ENCODE measurements around the gene GNAS. TPM values are rescaled to one million over a fixed set of nuclear protein-coding genes. Genes with fewer than 3 reads are reported as not detected.

The GNAS gene
- total and polyA plus RNA-seq, 10 of the 15 experiments (the other 5 are each of a cell fraction or from before 2014, with no cell fraction given) = 209 to 950 (median 394) TPM

DNA sequence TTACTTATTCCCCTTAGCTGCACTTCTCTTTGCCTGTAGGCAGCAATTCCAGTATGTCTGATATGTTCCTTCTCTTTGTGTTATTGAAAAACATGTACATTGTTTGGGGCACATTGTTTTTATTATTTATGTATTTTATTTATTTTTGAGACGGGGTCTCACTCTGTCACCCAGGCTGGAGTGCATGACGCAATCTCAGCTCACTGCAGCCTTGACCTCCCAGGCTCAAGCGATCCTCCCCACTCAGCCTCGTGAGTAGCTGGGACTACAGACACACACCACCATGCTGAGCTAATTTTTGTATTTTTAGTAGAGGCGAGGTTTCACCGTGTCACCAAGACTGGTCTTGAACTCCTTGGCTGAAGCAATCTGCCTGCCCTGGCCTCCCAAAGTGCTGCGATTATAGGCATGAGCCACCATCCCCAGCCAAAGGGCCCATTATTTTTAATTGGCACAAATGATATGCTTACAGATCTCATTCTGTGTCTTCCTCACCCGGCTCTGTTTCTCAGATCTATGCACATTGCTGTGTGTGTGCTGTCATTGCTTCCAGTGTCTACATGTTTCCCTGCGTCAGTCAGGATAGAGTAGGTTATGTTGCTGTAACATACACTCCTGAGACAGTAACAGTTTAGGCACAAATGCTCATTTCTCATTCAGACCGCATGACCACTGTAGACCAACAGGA lies 74.4 kb downstream of the GNAS start:
- no peaks in the 10 kb centered on the region for H3K9me3 ChIP-seq (replicated peaks; ENCODE audit: control insufficient read depth, insufficient read depth, low read length)
- WGBS (ENCODE audit: insufficient coverage, insufficient replicate concordance, low lambda C conversion rate, missing lambda C conversion rate) = 80% methylated on average over 10 of the region's 10 CpGs
- no peaks in the 10 kb centered on the region; the same call in 1 of the 2 replicates for H4K20me1 ChIP-seq (ENCODE audit: control insufficient read depth, insufficient read depth)
- H3K27ac ChIP-seq (ENCODE audit: control insufficient read depth, insufficient read depth) = no peak overlapping the region
- H3K79me2 ChIP-seq (ENCODE audit: control insufficient read depth, insufficient read depth, low read length) = no peaks in the 10 kb centered on the region
- H3K27me3 ChIP-seq (replicated peaks in 1 of 2; ENCODE audit: control insufficient read depth in 2 of 2, insufficient read depth in 2 of 2, low read length in 1 of 2) = no peaks in the 10 kb centered on the region
- ChIA-PET RAD21 (ENCODE audit: unreplicated experiment) (no interaction called here), POLR2A (no interaction called here), CTCF (interaction anchor here (0.9 kb wide), 1 partner anchor 23 kb away, joined by 3 read pairs; no protein-coding TSS in a partner anchor), SMC1A (ENCODE audit: uncharacterized antibody, unreplicated experiment) (interaction anchor here (0.5 to 1.5 kb wide), 2 partner anchors 17 to 295 kb away, joined by 3 to 6 read pairs; no protein-coding TSS in a partner anchor)
- H3K36me3 ChIP-seq (ENCODE audit: control insufficient read depth in 2 of 2, insufficient read depth in 2 of 2, low read length in 1 of 2) = no peaks in the 10 kb centered on the region
- in situ Hi-C loops (cut with MboI) (no loop called here), intact Hi-C loops (cut with micrococcal nuclease; ENCODE audit: unreplicated experiment) (no loop called here)
- no peak for TF ChIP-seq ZBTB40 (IDR thresholded peaks at IDR 0.05; ENCODE audit: borderline replicate concordance)
- no peak for TF ChIP-seq SMARCA5 (IDR thresholded peaks at IDR 0.05)
- TF ChIP-seq NBN (IDR thresholded peaks at IDR 0.05) = no peak
- TF ChIP-seq RBBP5 (conservative IDR thresholded peaks at IDR 0.05) = no peak
- TF ChIP-seq RAD21 (IDR thresholded peaks at IDR 0.05; ENCODE audit: insufficient read depth, low read depth, low read length) = no peak
- no peak for TF ChIP-seq ZNF274 (IDR thresholded peaks at IDR 0.05; ENCODE audit: insufficient read depth, insufficient read length)
- TF ChIP-seq CEBPB (IDR thresholded peaks at IDR 0.05; ENCODE audit: borderline replicate concordance in 1 of 2, low read depth in 2 of 2, low read length in 2 of 2) = no peak
- no peak for TF ChIP-seq SIX5 (IDR thresholded peaks at IDR 0.05; ENCODE audit: low read depth, low read length, severe bottlenecking)
- TF ChIP-seq IKZF1 (conservative IDR thresholded peaks at IDR 0.05) = no peak
- H3K9ac ChIP-seq (ENCODE audit: control insufficient read depth, insufficient read depth, low read length) = no peak overlapping the region
- FAIRE-seq (no peak), DNase-seq (ENCODE audit: low read depth, low spot score) (no peak), ATAC-seq (no peak)
- no peak overlapping the region for H3K4me3 ChIP-seq
- no peaks in the 10 kb centered on the region for H3K4me1 ChIP-seq (ENCODE audit: control insufficient read depth, insufficient read depth, low read length)
- no TSS peak for BruUV-seq (replicated peaks)
- H2AFZ ChIP-seq (ENCODE audit: control insufficient read depth, low read depth, low read length) = no peak overlapping the region
- H3K4me2 ChIP-seq (ENCODE audit: control insufficient read depth, insufficient read depth) = no peak overlapping the region
